GM23338 (cell line): ENCODE results near the gene ROR1. TPM values are rescaled to one million over a fixed set of nuclear protein-coding genes. Genes with fewer than 3 reads are reported as not detected.

Experiments used
- ATAC-seq: fragments of 200-7000 bp; cut with Tn5 transposase; 3 replicates; pipeline ENCODE4 v1.9.1; 2020
- DNase-seq: peaks from one replicate; pipeline ENCODE4 v3.0.0-alpha.2; 2015; ENCODE audit warnings: low spot score
- H2AFZ ChIP-seq: fragments of 200-600 bp; sonication (generic); 2 replicates; pipeline ENCODE4 v1.8.0; 2016; ENCODE audit warnings: antibody characterized with exemption, mild to moderate bottlenecking, moderate library complexity
- H3F3A ChIP-seq: fragments of 200-600 bp; sonication (generic); replicated peaks from 2 replicates; pipeline ENCODE4 v1.8.0; 2017; ENCODE audit warnings: antibody characterized with exemption, mixed run types, low read depth
- H3K27ac ChIP-seq: fragments of 200-600 bp; sonication (generic); 2 replicates; pipeline ENCODE4 v1.6.1; 2016; ENCODE audit warnings: low read depth
- H3K27me3 ChIP-seq: fragments of 200-600 bp; sonication (generic); 2 replicates; pipeline ENCODE4 v1.8.0; 2016; ENCODE audit warnings: mild to moderate bottlenecking, mixed run types, moderate library complexity; ENCODE audit not compliant: insufficient read depth
- H3K36me3 ChIP-seq: fragments of 200-600 bp; sonication (generic); 2 replicates; pipeline ENCODE4 v1.8.0; 2016; ENCODE audit warnings: mild to moderate bottlenecking; ENCODE audit not compliant: insufficient read depth
- H3K4me1 ChIP-seq: fragments of 200-600 bp; sonication (generic); 2 replicates; pipeline ENCODE4 v1.8.0; 2016; ENCODE audit warnings: mild to moderate bottlenecking, moderate library complexity; ENCODE audit not compliant: insufficient read depth
- H3K4me2 ChIP-seq: fragments of 200-600 bp; sonication (generic); 2 replicates; pipeline ENCODE4 v1.7.1; 2017; ENCODE audit warnings: mixed run types
- H3K4me3 ChIP-seq: fragments of 200-600 bp; sonication (generic); 2 replicates; pipeline ENCODE4 v1.6.1; 2016; ENCODE audit warnings: mixed run types
- H3K79me2 ChIP-seq: fragments of 200-600 bp; sonication (generic); replicated peaks from 2 replicates; pipeline ENCODE4 v1.8.0; 2017; ENCODE audit warnings: mild to moderate bottlenecking; ENCODE audit not compliant: insufficient read depth
- H3K9me2 ChIP-seq: fragments of 200-600 bp; sonication (generic); 2 replicates; pipeline ENCODE4 v1.8.0; 2017; ENCODE audit not compliant: insufficient read depth
- H4K20me1 ChIP-seq: fragments of 200-600 bp; sonication (generic); replicated peaks from 2 replicates; pipeline ENCODE4 v1.8.0; 2017; ENCODE audit warnings: mild to moderate bottlenecking; ENCODE audit not compliant: insufficient read depth
- H3K27ac Mint-ChIP-seq: 2 replicates; pipeline ENCODE4 v1.8.0; 2020; ENCODE audit warnings: inconsistent platforms, mild to moderate bottlenecking, moderate library complexity, mixed read lengths
- H3K27me3 Mint-ChIP-seq: 3 replicates; pipeline ENCODE4 v1.8.0; 2022; ENCODE audit warnings: low read depth, mild to moderate bottlenecking, moderate library complexity, mixed read lengths, inconsistent platforms; ENCODE audit not compliant: insufficient read depth, poor library complexity
- H3K36me3 Mint-ChIP-seq: 3 replicates; pipeline ENCODE4 v1.8.0; 2021; ENCODE audit warnings: low read depth, mild to moderate bottlenecking, inconsistent platforms, moderate library complexity, mixed read lengths
- H3K4me1 Mint-ChIP-seq: 3 replicates; pipeline ENCODE4 v1.8.0; 2020; ENCODE audit warnings: mild to moderate bottlenecking, inconsistent platforms, mixed read lengths
- H3K4me3 Mint-ChIP-seq: 3 replicates; pipeline ENCODE4 v1.8.0; 2021; ENCODE audit warnings: moderate library complexity, mild to moderate bottlenecking, inconsistent platforms, mixed read lengths
- H3K9me3 Mint-ChIP-seq: 3 replicates; pipeline ENCODE4 v1.8.0; 2020; ENCODE audit warnings: moderate library complexity, mild to moderate bottlenecking, inconsistent platforms, mixed read lengths
- CREB1 ChIP-seq: fragments of 250-450 bp; sonication (Bioruptor Pico); IDR thresholded peaks from 2 replicates; pipeline ENCODE4 v1.5.0; 2020; ENCODE audit warnings: low read depth, mild to moderate bottlenecking, moderate library complexity
- EZH2 ChIP-seq: fragments of 200-600 bp; sonication (generic); IDR thresholded peaks from one replicate; pipeline ENCODE4 v1.8.0; 2017; ENCODE audit warnings: antibody characterized with exemption, mild to moderate bottlenecking, low read depth; ENCODE audit not compliant: unreplicated experiment
- EZH2phosphoT487 ChIP-seq: fragments of 200-600 bp; sonication (generic); IDR thresholded peaks from one replicate; pipeline ENCODE4 v1.8.1; 2018; ENCODE audit warnings: antibody characterized with exemption; ENCODE audit not compliant: unreplicated experiment
- JUNB ChIP-seq: IDR thresholded peaks from one replicate; pipeline ENCODE4 v1.6.1; 2016; ENCODE audit warnings: antibody characterized with exemption; ENCODE audit not compliant: unreplicated experiment
- NANOG ChIP-seq: IDR thresholded peaks from 2 replicates; pipeline ENCODE4 v1.6.1; 2016; ENCODE audit warnings: antibody characterized with exemption, borderline replicate concordance
- POLR2AphosphoS5 ChIP-seq: IDR thresholded peaks from 2 replicates; pipeline ENCODE4 v1.6.1; 2016; ENCODE audit warnings: antibody characterized with exemption, low read depth
- STAT1 ChIP-seq: IDR thresholded peaks from one replicate; pipeline ENCODE4 v1.6.1; 2016; ENCODE audit warnings: antibody characterized with exemption; ENCODE audit not compliant: unreplicated experiment
- ZNF114 ChIP-seq: fragments of 250-450 bp; sonication (Bioruptor Pico); IDR thresholded peaks from 2 replicates; pipeline ENCODE4 v1.5.0; 2020; ENCODE audit warnings: mild to moderate bottlenecking, moderate library complexity
- ZNF331 ChIP-seq: fragments of 250-450 bp; sonication (Bioruptor Pico); IDR thresholded peaks from 2 replicates; pipeline ENCODE4 v1.5.0; 2020; ENCODE audit warnings: low read depth, mild to moderate bottlenecking, moderate library complexity
- polyA plus RNA-seq: library from polyadenylated mRNA; unstranded; fragments of >200 nt; fragmentation: Nextera tagmentation; extraction: Ambion mirVana; gene quantifications from 2 replicates; pipeline ENCODE4 v1.2.1, GENCODE V29; 2016
- total RNA-seq: library from RNA; depleted of rRNA; stranded (reverse); fragments of >200 nt; shearing (Covaris generic); gene quantifications from 2 replicates; pipeline ENCODE4 v1.2.3, GENCODE V29; 2014
- TF ChIP-seq, protein P1 (sequence below): fragments of 250-450 bp; sonication (Bioruptor Pico); IDR thresholded peaks from 2 replicates; pipeline ENCODE4 v1.5.0; 2020; ENCODE audit warnings: mild to moderate bottlenecking, moderate library complexity
- TF ChIP-seq, protein P2 (sequence below): IDR thresholded peaks from 2 replicates; pipeline ENCODE4 v1.6.1; 2016; ENCODE audit warnings: antibody characterized with exemption
- TF ChIP-seq, protein P3 (sequence below), 2 experiments: fragments of 200-600 bp in 1 of 2; sonication (generic) in 1 of 2; conservative IDR thresholded peaks; 2 replicates each; pipeline versions ENCODE4 v1.5.1 to v1.6.1; 2016 to 2017; ENCODE audit warnings: antibody characterized with exemption in 2 of 2, low read depth in 2 of 2, mild to moderate bottlenecking in 2 of 2, moderate library complexity in 1 of 2
- TF ChIP-seq, protein P4 (sequence below): IDR thresholded peaks from one replicate; pipeline ENCODE4 v1.6.1; 2018; ENCODE audit warnings: antibody characterized with exemption; ENCODE audit not compliant: unreplicated experiment

ROR1 gene
- total and polyA plus RNA-seq, 2 experiments from 2014 or later = 59.7 to 96.0 TPM

DNA sequence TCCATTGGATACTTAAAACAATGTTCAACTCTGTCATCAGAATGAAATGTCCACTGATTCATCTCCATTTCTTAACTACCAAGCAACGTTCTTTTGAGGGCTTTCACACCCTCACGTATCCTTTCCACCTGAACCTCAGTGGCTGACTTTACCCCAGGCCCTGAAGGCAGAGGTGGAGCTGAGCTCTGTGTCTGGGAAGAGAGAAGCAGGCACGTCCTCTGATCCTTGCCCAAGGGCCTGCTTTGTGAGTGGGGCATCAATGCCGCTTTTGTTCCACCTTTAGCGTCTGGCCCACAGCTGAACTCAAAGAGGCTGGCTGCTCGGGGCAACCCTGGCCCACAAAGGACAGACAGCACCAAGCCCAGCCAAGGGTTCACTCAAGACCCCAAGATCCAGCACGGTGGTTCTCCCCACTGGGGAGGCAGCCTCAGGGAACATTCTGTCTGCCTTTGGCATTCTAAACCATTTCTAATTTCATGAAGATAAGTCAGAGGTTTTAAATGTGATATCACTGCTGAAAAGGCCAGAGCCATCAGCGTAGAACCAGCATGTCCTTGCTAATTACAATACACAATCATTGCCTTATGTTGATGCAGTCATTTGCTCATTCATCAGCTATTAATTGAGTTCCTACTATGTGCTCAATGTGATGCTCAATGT, 303.6 kb downstream of the ROR1 start:
- peaks cover 39% of the 10 kb centered on the region for H3K4me1 Mint-ChIP-seq
- no peak for DNase-seq
- H3K9me2 ChIP-seq = no peaks in the 10 kb centered on the region
- H3K27me3 ChIP-seq = no peaks in the 10 kb centered on the region
- peaks cover 28% of the 10 kb centered on the region for H4K20me1 ChIP-seq
- H3K4me1 ChIP-seq = peaks cover 37% of the 10 kb centered on the region
- H3K27ac Mint-ChIP-seq = no peak overlapping the region
- H3K27ac ChIP-seq = no peak overlapping the region
- H3K9me3 Mint-ChIP-seq = no peaks in the 10 kb centered on the region
- ATAC-seq = no peak
- no peak overlapping the region for H2AFZ ChIP-seq
- H3K79me2 ChIP-seq = peaks cover 34% of the 10 kb centered on the region
- no peak for TF ChIP-seq NANOG
- TF ChIP-seq STAT1 = no peak
- TF ChIP-seq, protein P1, sequence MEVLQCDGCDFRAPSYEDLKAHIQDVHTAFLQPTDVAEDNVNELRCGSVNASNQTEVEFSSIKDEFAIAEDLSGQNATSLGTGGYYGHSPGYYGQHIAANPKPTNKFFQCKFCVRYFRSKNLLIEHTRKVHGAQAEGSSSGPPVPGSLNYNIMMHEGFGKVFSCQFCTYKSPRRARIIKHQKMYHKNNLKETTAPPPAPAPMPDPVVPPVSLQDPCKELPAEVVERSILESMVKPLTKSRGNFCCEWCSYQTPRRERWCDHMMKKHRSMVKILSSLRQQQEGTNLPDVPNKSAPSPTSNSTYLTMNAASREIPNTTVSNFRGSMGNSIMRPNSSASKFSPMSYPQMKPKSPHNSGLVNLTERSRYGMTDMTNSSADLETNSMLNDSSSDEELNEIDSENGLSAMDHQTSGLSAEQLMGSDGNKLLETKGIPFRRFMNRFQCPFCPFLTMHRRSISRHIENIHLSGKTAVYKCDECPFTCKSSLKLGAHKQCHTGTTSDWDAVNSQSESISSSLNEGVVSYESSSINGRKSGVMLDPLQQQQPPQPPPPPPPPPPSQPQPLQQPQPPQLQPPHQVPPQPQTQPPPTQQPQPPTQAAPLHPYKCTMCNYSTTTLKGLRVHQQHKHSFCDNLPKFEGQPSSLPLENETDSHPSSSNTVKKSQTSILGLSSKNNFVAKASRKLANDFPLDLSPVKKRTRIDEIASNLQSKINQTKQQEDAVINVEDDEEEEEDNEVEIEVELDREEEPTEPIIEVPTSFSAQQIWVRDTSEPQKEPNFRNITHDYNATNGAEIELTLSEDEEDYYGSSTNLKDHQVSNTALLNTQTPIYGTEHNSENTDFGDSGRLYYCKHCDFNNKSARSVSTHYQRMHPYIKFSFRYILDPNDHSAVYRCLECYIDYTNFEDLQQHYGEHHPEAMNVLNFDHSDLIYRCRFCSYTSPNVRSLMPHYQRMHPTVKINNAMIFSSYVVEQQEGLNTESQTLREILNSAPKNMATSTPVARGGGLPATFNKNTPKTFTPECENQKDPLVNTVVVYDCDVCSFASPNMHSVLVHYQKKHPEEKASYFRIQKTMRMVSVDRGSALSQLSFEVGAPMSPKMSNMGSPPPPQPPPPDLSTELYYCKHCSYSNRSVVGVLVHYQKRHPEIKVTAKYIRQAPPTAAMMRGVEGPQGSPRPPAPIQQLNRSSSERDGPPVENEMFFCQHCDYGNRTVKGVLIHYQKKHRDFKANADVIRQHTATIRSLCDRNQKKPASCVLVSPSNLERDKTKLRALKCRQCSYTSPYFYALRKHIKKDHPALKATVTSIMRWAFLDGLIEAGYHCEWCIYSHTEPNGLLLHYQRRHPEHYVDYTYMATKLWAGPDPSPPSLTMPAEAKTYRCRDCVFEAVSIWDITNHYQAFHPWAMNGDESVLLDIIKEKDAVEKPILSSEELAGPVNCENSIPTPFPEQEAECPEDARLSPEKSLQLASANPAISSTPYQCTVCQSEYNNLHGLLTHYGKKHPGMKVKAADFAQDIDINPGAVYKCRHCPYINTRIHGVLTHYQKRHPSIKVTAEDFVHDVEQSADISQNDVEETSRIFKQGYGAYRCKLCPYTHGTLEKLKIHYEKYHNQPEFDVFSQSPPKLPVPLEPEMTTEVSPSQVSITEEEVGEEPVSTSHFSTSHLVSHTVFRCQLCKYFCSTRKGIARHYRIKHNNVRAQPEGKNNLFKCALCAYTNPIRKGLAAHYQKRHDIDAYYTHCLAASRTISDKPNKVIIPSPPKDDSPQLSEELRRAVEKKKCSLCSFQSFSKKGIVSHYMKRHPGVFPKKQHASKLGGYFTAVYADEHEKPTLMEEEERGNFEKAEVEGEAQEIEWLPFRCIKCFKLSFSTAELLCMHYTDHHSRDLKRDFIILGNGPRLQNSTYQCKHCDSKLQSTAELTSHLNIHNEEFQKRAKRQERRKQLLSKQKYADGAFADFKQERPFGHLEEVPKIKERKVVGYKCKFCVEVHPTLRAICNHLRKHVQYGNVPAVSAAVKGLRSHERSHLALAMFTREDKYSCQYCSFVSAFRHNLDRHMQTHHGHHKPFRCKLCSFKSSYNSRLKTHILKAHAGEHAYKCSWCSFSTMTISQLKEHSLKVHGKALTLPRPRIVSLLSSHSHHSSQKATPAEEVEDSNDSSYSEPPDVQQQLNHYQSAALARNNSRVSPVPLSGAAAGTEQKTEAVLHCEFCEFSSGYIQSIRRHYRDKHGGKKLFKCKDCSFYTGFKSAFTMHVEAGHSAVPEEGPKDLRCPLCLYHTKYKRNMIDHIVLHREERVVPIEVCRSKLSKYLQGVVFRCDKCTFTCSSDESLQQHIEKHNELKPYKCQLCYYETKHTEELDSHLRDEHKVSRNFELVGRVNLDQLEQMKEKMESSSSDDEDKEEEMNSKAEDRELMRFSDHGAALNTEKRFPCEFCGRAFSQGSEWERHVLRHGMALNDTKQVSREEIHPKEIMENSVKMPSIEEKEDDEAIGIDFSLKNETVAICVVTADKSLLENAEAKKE (CRISPR knock-in tag) = no peak
- no peak for TF ChIP-seq POLR2AphosphoS5
- TF ChIP-seq, protein P2, sequence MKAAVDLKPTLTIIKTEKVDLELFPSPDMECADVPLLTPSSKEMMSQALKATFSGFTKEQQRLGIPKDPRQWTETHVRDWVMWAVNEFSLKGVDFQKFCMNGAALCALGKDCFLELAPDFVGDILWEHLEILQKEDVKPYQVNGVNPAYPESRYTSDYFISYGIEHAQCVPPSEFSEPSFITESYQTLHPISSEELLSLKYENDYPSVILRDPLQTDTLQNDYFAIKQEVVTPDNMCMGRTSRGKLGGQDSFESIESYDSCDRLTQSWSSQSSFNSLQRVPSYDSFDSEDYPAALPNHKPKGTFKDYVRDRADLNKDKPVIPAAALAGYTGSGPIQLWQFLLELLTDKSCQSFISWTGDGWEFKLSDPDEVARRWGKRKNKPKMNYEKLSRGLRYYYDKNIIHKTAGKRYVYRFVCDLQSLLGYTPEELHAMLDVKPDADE = no peak
- TF ChIP-seq EZH2phosphoT487 = no peak
- TF ChIP-seq, protein P3, sequence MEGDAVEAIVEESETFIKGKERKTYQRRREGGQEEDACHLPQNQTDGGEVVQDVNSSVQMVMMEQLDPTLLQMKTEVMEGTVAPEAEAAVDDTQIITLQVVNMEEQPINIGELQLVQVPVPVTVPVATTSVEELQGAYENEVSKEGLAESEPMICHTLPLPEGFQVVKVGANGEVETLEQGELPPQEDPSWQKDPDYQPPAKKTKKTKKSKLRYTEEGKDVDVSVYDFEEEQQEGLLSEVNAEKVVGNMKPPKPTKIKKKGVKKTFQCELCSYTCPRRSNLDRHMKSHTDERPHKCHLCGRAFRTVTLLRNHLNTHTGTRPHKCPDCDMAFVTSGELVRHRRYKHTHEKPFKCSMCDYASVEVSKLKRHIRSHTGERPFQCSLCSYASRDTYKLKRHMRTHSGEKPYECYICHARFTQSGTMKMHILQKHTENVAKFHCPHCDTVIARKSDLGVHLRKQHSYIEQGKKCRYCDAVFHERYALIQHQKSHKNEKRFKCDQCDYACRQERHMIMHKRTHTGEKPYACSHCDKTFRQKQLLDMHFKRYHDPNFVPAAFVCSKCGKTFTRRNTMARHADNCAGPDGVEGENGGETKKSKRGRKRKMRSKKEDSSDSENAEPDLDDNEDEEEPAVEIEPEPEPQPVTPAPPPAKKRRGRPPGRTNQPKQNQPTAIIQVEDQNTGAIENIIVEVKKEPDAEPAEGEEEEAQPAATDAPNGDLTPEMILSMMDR (conservative IDR thresholded peaks at IDR 0.05; ENCODE audit: low read depth in 2 of 2) = no peak
- TF ChIP-seq CREB1 (CRISPR knock-in tag) = no peak
- TF ChIP-seq ZNF331 (CRISPR knock-in tag) = no peak
- TF ChIP-seq, protein P4, sequence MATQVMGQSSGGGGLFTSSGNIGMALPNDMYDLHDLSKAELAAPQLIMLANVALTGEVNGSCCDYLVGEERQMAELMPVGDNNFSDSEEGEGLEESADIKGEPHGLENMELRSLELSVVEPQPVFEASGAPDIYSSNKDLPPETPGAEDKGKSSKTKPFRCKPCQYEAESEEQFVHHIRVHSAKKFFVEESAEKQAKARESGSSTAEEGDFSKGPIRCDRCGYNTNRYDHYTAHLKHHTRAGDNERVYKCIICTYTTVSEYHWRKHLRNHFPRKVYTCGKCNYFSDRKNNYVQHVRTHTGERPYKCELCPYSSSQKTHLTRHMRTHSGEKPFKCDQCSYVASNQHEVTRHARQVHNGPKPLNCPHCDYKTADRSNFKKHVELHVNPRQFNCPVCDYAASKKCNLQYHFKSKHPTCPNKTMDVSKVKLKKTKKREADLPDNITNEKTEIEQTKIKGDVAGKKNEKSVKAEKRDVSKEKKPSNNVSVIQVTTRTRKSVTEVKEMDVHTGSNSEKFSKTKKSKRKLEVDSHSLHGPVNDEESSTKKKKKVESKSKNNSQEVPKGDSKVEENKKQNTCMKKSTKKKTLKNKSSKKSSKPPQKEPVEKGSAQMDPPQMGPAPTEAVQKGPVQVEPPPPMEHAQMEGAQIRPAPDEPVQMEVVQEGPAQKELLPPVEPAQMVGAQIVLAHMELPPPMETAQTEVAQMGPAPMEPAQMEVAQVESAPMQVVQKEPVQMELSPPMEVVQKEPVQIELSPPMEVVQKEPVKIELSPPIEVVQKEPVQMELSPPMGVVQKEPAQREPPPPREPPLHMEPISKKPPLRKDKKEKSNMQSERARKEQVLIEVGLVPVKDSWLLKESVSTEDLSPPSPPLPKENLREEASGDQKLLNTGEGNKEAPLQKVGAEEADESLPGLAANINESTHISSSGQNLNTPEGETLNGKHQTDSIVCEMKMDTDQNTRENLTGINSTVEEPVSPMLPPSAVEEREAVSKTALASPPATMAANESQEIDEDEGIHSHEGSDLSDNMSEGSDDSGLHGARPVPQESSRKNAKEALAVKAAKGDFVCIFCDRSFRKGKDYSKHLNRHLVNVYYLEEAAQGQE = no peak
- no peak for TF ChIP-seq EZH2
- no peak for TF ChIP-seq ZNF114 (CRISPR knock-in tag)
- no peak for TF ChIP-seq JUNB
- H3K4me3 ChIP-seq = no peak overlapping the region
- no peaks in the 10 kb centered on the region for H3K36me3 ChIP-seq
- no peaks in the 10 kb centered on the region for H3K36me3 Mint-ChIP-seq
- H3K27me3 Mint-ChIP-seq = no peaks in the 10 kb centered on the region
- H3K4me2 ChIP-seq = no peak overlapping the region
- H3F3A ChIP-seq = no peaks in the 10 kb centered on the region
- no peak overlapping the region for H3K4me3 Mint-ChIP-seq
